GM23338 (cell line): ENCODE results near the gene GPRC6A. TPM values are rescaled to one million over a fixed set of nuclear protein-coding genes. Genes with fewer than 3 reads are reported as not detected.

Experiments used
- ATAC-seq: fragments of 200-7000 bp; cut with Tn5 transposase; 3 replicates; pipeline ENCODE4 v1.9.1; 2020
- DNase-seq: peaks from one replicate; pipeline ENCODE4 v3.0.0-alpha.2; 2015; ENCODE audit warnings: low spot score
- H2AFZ ChIP-seq: fragments of 200-600 bp; sonication (generic); 2 replicates; pipeline ENCODE4 v1.8.0; 2016; ENCODE audit warnings: antibody characterized with exemption, mild to moderate bottlenecking, moderate library complexity
- H3F3A ChIP-seq: fragments of 200-600 bp; sonication (generic); replicated peaks from 2 replicates; pipeline ENCODE4 v1.8.0; 2017; ENCODE audit warnings: antibody characterized with exemption, mixed run types, low read depth
- H3K27ac ChIP-seq: fragments of 200-600 bp; sonication (generic); 2 replicates; pipeline ENCODE4 v1.6.1; 2016; ENCODE audit warnings: low read depth
- H3K27me3 ChIP-seq: fragments of 200-600 bp; sonication (generic); 2 replicates; pipeline ENCODE4 v1.8.0; 2016; ENCODE audit warnings: mild to moderate bottlenecking, mixed run types, moderate library complexity; ENCODE audit not compliant: insufficient read depth
- H3K36me3 ChIP-seq: fragments of 200-600 bp; sonication (generic); 2 replicates; pipeline ENCODE4 v1.8.0; 2016; ENCODE audit warnings: mild to moderate bottlenecking; ENCODE audit not compliant: insufficient read depth
- H3K4me1 ChIP-seq: fragments of 200-600 bp; sonication (generic); 2 replicates; pipeline ENCODE4 v1.8.0; 2016; ENCODE audit warnings: mild to moderate bottlenecking, moderate library complexity; ENCODE audit not compliant: insufficient read depth
- H3K4me2 ChIP-seq: fragments of 200-600 bp; sonication (generic); 2 replicates; pipeline ENCODE4 v1.7.1; 2017; ENCODE audit warnings: mixed run types
- H3K4me3 ChIP-seq: fragments of 200-600 bp; sonication (generic); 2 replicates; pipeline ENCODE4 v1.6.1; 2016; ENCODE audit warnings: mixed run types
- H3K79me2 ChIP-seq: fragments of 200-600 bp; sonication (generic); replicated peaks from 2 replicates; pipeline ENCODE4 v1.8.0; 2017; ENCODE audit warnings: mild to moderate bottlenecking; ENCODE audit not compliant: insufficient read depth
- H3K9me2 ChIP-seq: fragments of 200-600 bp; sonication (generic); 2 replicates; pipeline ENCODE4 v1.8.0; 2017; ENCODE audit not compliant: insufficient read depth
- H4K20me1 ChIP-seq: fragments of 200-600 bp; sonication (generic); replicated peaks from 2 replicates; pipeline ENCODE4 v1.8.0; 2017; ENCODE audit warnings: mild to moderate bottlenecking; ENCODE audit not compliant: insufficient read depth
- H3K27ac Mint-ChIP-seq: 2 replicates; pipeline ENCODE4 v1.8.0; 2020; ENCODE audit warnings: inconsistent platforms, mild to moderate bottlenecking, moderate library complexity, mixed read lengths
- H3K27me3 Mint-ChIP-seq: 3 replicates; pipeline ENCODE4 v1.8.0; 2022; ENCODE audit warnings: low read depth, mild to moderate bottlenecking, moderate library complexity, mixed read lengths, inconsistent platforms; ENCODE audit not compliant: insufficient read depth, poor library complexity
- H3K36me3 Mint-ChIP-seq: 3 replicates; pipeline ENCODE4 v1.8.0; 2021; ENCODE audit warnings: low read depth, mild to moderate bottlenecking, inconsistent platforms, moderate library complexity, mixed read lengths
- H3K4me1 Mint-ChIP-seq: 3 replicates; pipeline ENCODE4 v1.8.0; 2020; ENCODE audit warnings: mild to moderate bottlenecking, inconsistent platforms, mixed read lengths
- H3K4me3 Mint-ChIP-seq: 3 replicates; pipeline ENCODE4 v1.8.0; 2021; ENCODE audit warnings: moderate library complexity, mild to moderate bottlenecking, inconsistent platforms, mixed read lengths
- H3K9me3 Mint-ChIP-seq: 3 replicates; pipeline ENCODE4 v1.8.0; 2020; ENCODE audit warnings: moderate library complexity, mild to moderate bottlenecking, inconsistent platforms, mixed read lengths
- EZH2 ChIP-seq: fragments of 200-600 bp; sonication (generic); IDR thresholded peaks from one replicate; pipeline ENCODE4 v1.8.0; 2017; ENCODE audit warnings: antibody characterized with exemption, mild to moderate bottlenecking, low read depth; ENCODE audit not compliant: unreplicated experiment
- EZH2phosphoT487 ChIP-seq: fragments of 200-600 bp; sonication (generic); IDR thresholded peaks from one replicate; pipeline ENCODE4 v1.8.1; 2018; ENCODE audit warnings: antibody characterized with exemption; ENCODE audit not compliant: unreplicated experiment
- NANOG ChIP-seq: IDR thresholded peaks from 2 replicates; pipeline ENCODE4 v1.6.1; 2016; ENCODE audit warnings: antibody characterized with exemption, borderline replicate concordance
- polyA plus RNA-seq: library from polyadenylated mRNA; unstranded; fragments of >200 nt; fragmentation: Nextera tagmentation; extraction: Ambion mirVana; gene quantifications from 2 replicates; pipeline ENCODE4 v1.2.1, GENCODE V29; 2016
- total RNA-seq: library from RNA; depleted of rRNA; stranded (reverse); fragments of >200 nt; shearing (Covaris generic); gene quantifications from 2 replicates; pipeline ENCODE4 v1.2.3, GENCODE V29; 2014
- TF ChIP-seq, protein P1 (sequence below): IDR thresholded peaks from one replicate; pipeline ENCODE4 v1.6.1; 2018; ENCODE audit warnings: antibody characterized with exemption; ENCODE audit not compliant: unreplicated experiment
- TF ChIP-seq, protein P2 (sequence below), 2 experiments: fragments of 200-600 bp in 1 of 2; sonication (generic) in 1 of 2; conservative IDR thresholded peaks; 2 replicates each; pipeline versions ENCODE4 v1.5.1 to v1.6.1; 2016 to 2017; ENCODE audit warnings: antibody characterized with exemption in 2 of 2, low read depth in 2 of 2, mild to moderate bottlenecking in 2 of 2, moderate library complexity in 1 of 2
- TF ChIP-seq, protein P3 (sequence below): fragments of 250-450 bp; sonication (Bioruptor Pico); IDR thresholded peaks from 2 replicates; pipeline ENCODE4 v1.5.0; 2020; ENCODE audit warnings: mild to moderate bottlenecking, moderate library complexity

The GPRC6A gene
- total and polyA plus RNA-seq, 2 experiments from 2014 or later: 0.21 to 0.45 TPM

DNA sequence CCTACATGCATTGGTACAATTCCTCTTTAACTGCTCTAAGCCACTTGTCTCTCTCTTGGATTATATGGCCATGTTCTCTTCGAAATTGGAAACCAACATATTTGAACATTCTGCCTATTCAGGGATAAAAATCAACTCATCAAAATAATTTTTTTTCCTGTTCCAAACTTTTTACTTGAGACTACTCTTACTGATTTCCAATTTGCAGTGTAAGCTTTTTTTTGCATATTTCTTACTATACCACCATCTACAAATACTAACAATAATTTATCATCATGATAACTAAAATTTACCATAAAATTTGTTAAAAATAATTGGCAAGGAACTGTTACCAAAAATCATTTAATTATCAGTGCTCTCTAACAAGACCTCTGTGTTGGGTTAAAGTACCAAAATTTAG lies 56.4 kb downstream of the GPRC6A start:
- Histone ChIP-seq H3F3A (no peaks in the 10 kb centered on the region), H3K9me2 (no peaks in the 10 kb centered on the region), H3K4me3 (no peak overlapping the region), H3K4me1 (no peaks in the 10 kb centered on the region), H3K79me2 (no peaks in the 10 kb centered on the region), H2AFZ (no peak overlapping the region), H3K27me3 (peaks cover 3% of the 10 kb centered on the region), H4K20me1 (no peaks in the 10 kb centered on the region), H3K4me2 (no peak overlapping the region), H3K27ac (no peak overlapping the region), H3K36me3 (no peaks in the 10 kb centered on the region)
- Mint-ChIP-seq H3K9me3 (no peaks in the 10 kb centered on the region), H3K27me3 (peaks cover 2% of the 10 kb centered on the region), H3K36me3 (no peaks in the 10 kb centered on the region), H3K4me3 (no peak overlapping the region), H3K4me1 (no peaks in the 10 kb centered on the region), H3K27ac (no peak overlapping the region)
- DNase-seq (no peak), ATAC-seq (no peak)
- TF ChIP-seq NANOG (no peak), EZH2phosphoT487 (no peak), EZH2 (no peak)
- TF ChIP-seq, protein P1, sequence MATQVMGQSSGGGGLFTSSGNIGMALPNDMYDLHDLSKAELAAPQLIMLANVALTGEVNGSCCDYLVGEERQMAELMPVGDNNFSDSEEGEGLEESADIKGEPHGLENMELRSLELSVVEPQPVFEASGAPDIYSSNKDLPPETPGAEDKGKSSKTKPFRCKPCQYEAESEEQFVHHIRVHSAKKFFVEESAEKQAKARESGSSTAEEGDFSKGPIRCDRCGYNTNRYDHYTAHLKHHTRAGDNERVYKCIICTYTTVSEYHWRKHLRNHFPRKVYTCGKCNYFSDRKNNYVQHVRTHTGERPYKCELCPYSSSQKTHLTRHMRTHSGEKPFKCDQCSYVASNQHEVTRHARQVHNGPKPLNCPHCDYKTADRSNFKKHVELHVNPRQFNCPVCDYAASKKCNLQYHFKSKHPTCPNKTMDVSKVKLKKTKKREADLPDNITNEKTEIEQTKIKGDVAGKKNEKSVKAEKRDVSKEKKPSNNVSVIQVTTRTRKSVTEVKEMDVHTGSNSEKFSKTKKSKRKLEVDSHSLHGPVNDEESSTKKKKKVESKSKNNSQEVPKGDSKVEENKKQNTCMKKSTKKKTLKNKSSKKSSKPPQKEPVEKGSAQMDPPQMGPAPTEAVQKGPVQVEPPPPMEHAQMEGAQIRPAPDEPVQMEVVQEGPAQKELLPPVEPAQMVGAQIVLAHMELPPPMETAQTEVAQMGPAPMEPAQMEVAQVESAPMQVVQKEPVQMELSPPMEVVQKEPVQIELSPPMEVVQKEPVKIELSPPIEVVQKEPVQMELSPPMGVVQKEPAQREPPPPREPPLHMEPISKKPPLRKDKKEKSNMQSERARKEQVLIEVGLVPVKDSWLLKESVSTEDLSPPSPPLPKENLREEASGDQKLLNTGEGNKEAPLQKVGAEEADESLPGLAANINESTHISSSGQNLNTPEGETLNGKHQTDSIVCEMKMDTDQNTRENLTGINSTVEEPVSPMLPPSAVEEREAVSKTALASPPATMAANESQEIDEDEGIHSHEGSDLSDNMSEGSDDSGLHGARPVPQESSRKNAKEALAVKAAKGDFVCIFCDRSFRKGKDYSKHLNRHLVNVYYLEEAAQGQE: no peak
- TF ChIP-seq, protein P2, sequence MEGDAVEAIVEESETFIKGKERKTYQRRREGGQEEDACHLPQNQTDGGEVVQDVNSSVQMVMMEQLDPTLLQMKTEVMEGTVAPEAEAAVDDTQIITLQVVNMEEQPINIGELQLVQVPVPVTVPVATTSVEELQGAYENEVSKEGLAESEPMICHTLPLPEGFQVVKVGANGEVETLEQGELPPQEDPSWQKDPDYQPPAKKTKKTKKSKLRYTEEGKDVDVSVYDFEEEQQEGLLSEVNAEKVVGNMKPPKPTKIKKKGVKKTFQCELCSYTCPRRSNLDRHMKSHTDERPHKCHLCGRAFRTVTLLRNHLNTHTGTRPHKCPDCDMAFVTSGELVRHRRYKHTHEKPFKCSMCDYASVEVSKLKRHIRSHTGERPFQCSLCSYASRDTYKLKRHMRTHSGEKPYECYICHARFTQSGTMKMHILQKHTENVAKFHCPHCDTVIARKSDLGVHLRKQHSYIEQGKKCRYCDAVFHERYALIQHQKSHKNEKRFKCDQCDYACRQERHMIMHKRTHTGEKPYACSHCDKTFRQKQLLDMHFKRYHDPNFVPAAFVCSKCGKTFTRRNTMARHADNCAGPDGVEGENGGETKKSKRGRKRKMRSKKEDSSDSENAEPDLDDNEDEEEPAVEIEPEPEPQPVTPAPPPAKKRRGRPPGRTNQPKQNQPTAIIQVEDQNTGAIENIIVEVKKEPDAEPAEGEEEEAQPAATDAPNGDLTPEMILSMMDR (conservative IDR thresholded peaks at IDR 0.05; ENCODE audit: low read depth in 2 of 2): no peak
- TF ChIP-seq, protein P3, sequence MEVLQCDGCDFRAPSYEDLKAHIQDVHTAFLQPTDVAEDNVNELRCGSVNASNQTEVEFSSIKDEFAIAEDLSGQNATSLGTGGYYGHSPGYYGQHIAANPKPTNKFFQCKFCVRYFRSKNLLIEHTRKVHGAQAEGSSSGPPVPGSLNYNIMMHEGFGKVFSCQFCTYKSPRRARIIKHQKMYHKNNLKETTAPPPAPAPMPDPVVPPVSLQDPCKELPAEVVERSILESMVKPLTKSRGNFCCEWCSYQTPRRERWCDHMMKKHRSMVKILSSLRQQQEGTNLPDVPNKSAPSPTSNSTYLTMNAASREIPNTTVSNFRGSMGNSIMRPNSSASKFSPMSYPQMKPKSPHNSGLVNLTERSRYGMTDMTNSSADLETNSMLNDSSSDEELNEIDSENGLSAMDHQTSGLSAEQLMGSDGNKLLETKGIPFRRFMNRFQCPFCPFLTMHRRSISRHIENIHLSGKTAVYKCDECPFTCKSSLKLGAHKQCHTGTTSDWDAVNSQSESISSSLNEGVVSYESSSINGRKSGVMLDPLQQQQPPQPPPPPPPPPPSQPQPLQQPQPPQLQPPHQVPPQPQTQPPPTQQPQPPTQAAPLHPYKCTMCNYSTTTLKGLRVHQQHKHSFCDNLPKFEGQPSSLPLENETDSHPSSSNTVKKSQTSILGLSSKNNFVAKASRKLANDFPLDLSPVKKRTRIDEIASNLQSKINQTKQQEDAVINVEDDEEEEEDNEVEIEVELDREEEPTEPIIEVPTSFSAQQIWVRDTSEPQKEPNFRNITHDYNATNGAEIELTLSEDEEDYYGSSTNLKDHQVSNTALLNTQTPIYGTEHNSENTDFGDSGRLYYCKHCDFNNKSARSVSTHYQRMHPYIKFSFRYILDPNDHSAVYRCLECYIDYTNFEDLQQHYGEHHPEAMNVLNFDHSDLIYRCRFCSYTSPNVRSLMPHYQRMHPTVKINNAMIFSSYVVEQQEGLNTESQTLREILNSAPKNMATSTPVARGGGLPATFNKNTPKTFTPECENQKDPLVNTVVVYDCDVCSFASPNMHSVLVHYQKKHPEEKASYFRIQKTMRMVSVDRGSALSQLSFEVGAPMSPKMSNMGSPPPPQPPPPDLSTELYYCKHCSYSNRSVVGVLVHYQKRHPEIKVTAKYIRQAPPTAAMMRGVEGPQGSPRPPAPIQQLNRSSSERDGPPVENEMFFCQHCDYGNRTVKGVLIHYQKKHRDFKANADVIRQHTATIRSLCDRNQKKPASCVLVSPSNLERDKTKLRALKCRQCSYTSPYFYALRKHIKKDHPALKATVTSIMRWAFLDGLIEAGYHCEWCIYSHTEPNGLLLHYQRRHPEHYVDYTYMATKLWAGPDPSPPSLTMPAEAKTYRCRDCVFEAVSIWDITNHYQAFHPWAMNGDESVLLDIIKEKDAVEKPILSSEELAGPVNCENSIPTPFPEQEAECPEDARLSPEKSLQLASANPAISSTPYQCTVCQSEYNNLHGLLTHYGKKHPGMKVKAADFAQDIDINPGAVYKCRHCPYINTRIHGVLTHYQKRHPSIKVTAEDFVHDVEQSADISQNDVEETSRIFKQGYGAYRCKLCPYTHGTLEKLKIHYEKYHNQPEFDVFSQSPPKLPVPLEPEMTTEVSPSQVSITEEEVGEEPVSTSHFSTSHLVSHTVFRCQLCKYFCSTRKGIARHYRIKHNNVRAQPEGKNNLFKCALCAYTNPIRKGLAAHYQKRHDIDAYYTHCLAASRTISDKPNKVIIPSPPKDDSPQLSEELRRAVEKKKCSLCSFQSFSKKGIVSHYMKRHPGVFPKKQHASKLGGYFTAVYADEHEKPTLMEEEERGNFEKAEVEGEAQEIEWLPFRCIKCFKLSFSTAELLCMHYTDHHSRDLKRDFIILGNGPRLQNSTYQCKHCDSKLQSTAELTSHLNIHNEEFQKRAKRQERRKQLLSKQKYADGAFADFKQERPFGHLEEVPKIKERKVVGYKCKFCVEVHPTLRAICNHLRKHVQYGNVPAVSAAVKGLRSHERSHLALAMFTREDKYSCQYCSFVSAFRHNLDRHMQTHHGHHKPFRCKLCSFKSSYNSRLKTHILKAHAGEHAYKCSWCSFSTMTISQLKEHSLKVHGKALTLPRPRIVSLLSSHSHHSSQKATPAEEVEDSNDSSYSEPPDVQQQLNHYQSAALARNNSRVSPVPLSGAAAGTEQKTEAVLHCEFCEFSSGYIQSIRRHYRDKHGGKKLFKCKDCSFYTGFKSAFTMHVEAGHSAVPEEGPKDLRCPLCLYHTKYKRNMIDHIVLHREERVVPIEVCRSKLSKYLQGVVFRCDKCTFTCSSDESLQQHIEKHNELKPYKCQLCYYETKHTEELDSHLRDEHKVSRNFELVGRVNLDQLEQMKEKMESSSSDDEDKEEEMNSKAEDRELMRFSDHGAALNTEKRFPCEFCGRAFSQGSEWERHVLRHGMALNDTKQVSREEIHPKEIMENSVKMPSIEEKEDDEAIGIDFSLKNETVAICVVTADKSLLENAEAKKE (CRISPR knock-in tag): no peak
